Liver (tissue), 9 donors: Measurements from ENCODE around the gene TSGA10. TPM values are rescaled to one million over a fixed set of nuclear protein-coding genes. Genes with fewer than 3 reads are reported as not detected.

ENCODE experiments used
- DNase-seq: peaks from one replicate; pipeline ENCODE4 v3.0.0-alpha.2; 2017; ENCODE audit warnings: low spot score
- H3K27ac ChIP-seq, 2 donors: one replicate each; pipeline ENCODE4 v1.7.0; 2013; ENCODE audit warnings: inconsistent platforms in 2 of 2, low read length in 2 of 2, control low read depth in 1 of 2, low read depth in 1 of 2, mild to moderate bottlenecking in 1 of 2
- H3K27me3 ChIP-seq, 4 donors: one replicate each; pipeline versions ENCODE4 v1.6.1 to v1.7.0; 2013; ENCODE audit warnings: low read length in 3 of 4, inconsistent platforms in 1 of 4, mild to moderate bottlenecking in 1 of 4, moderate library complexity in 1 of 4; ENCODE audit not compliant: control insufficient read depth in 4 of 4, insufficient read depth in 4 of 4
- H3K36me3 ChIP-seq, 4 donors: one replicate each; pipeline versions ENCODE4 v1.6.1 to v1.7.0; 2013; ENCODE audit warnings: low read length in 3 of 4, mild to moderate bottlenecking in 3 of 4, low read depth in 1 of 4, moderate library complexity in 1 of 4; ENCODE audit not compliant: control insufficient read depth in 4 of 4, insufficient read depth in 3 of 4
- H3K4me1 ChIP-seq, 4 donors: one replicate each; pipeline versions ENCODE4 v1.6.1 to v1.7.0; 2013; ENCODE audit warnings: low read length in 3 of 4, mild to moderate bottlenecking in 3 of 4, moderate library complexity in 1 of 4; ENCODE audit not compliant: control insufficient read depth in 4 of 4, insufficient read depth in 4 of 4
- H3K4me3 ChIP-seq, 3 donors: one replicate each; pipeline versions ENCODE4 v1.6.1 to v1.7.0; 2013; ENCODE audit warnings: low read length in 3 of 3, control low read depth in 1 of 3, low read depth in 1 of 3, mild to moderate bottlenecking in 1 of 3
- H3K9ac ChIP-seq, 2 donors: one replicate each; pipeline ENCODE4 v1.7.0; 2013; ENCODE audit warnings: low read length in 2 of 2, mild to moderate bottlenecking in 2 of 2, moderate library complexity in 2 of 2, control low read depth in 1 of 2, low read depth in 1 of 2
- H3K9me3 ChIP-seq, 4 donors: one replicate each; pipeline versions ENCODE4 v1.6.1 to v1.7.0; 2013; ENCODE audit warnings: low read length in 3 of 4; ENCODE audit not compliant: control insufficient read depth in 4 of 4
- ATF3 ChIP-seq: IDR thresholded peaks from 2 replicates; pipeline ENCODE4 v1.6.1; 2016; ENCODE audit warnings: antibody characterized with exemption
- CTCF ChIP-seq: fragments of 150-350 bp; IDR thresholded peaks from 2 replicates; pipeline ENCODE4 v1.5.1; 2017; ENCODE audit warnings: improper control_type of control experiment, low read depth, low read length; ENCODE audit not compliant: missing input control
- EGR1 ChIP-seq, 2 donors: IDR thresholded peaks; 2 replicates each; pipeline ENCODE4 v1.6.1; 2016 to 2018; ENCODE audit warnings: antibody characterized with exemption in 2 of 2, low read depth in 2 of 2
- FOXA1 ChIP-seq: IDR thresholded peaks from 2 replicates; pipeline ENCODE4 v1.6.1; 2016; ENCODE audit warnings: antibody characterized with exemption
- FOXA2 ChIP-seq: IDR thresholded peaks from 2 replicates; pipeline ENCODE4 v1.6.1; 2016; ENCODE audit warnings: antibody characterized with exemption
- GABPA ChIP-seq, 2 donors: IDR thresholded peaks in 1 of 2; conservative IDR thresholded peaks in 1 of 2; 2 replicates each; pipeline ENCODE4 v1.6.1; 2016; ENCODE audit warnings: antibody characterized with exemption in 2 of 2, mild to moderate bottlenecking in 1 of 2, moderate library complexity in 1 of 2
- HNF4A ChIP-seq, 2 donors: conservative IDR thresholded peaks; 2 replicates each; pipeline ENCODE4 v1.6.1; 2016; ENCODE audit warnings: antibody characterized with exemption in 2 of 2, mild to moderate bottlenecking in 2 of 2
- NR2F2 ChIP-seq: IDR thresholded peaks from 2 replicates; pipeline ENCODE4 v1.6.1; 2016; ENCODE audit warnings: antibody characterized with exemption
- RAD21 ChIP-seq, 2 donors: IDR thresholded peaks; 2 replicates each; pipeline ENCODE4 v1.6.1; 2016; ENCODE audit warnings: antibody characterized with exemption in 2 of 2, mild to moderate bottlenecking in 2 of 2
- REST ChIP-seq: IDR thresholded peaks from 2 replicates; pipeline ENCODE4 v1.6.1; 2016; ENCODE audit warnings: antibody characterized with exemption, mild to moderate bottlenecking
- RXRA ChIP-seq, 2 donors: IDR thresholded peaks; 2 replicates each; pipeline ENCODE4 v1.6.1; 2017 to 2018; ENCODE audit warnings: antibody characterized with exemption in 2 of 2, mild to moderate bottlenecking in 1 of 2
- SP1 ChIP-seq: IDR thresholded peaks from 2 replicates; pipeline ENCODE4 v1.6.1; 2018; ENCODE audit warnings: antibody characterized with exemption, mild to moderate bottlenecking
- YY1 ChIP-seq: IDR thresholded peaks from 2 replicates; pipeline ENCODE4 v1.6.1; 2016; ENCODE audit warnings: antibody characterized with exemption, mild to moderate bottlenecking
- ZBTB33 ChIP-seq: IDR thresholded peaks from 2 replicates; pipeline ENCODE4 v1.6.1; 2016; ENCODE audit warnings: antibody characterized with exemption
- whole genome bisulfite sequencing: extraction: QIAGEN DNeasy Blood & Tissue Kit; methylation state at CpG from one replicate; pipeline ENCODE4 v1.1.7; 2013; 5-methylcytosine and 5-hydroxymethylcytosine counted together
- polyA plus RNA-seq, 2 donors: library from polyadenylated mRNA; stranded (reverse) in 1 of 2; unstranded in 1 of 2; fragments of 200-250 nt in 1 of 2; fragments of >200 nt in 1 of 2; fragmentation: Nextera tagmentation in 1 of 2; extraction: Ambion mirVana in 1 of 2; gene quantifications; one replicate each; pipeline versions ENCODE4 v1.2.1 to v1.2.3, GENCODE V29; 2013 to 2015
- total RNA-seq, 2 donors: library from RNA; depleted of rRNA; stranded (reverse); fragments of >200 nt; gene quantifications; one replicate each; pipeline ENCODE4 v1.2.3, GENCODE V29; 2014
- TF ChIP-seq, protein P1 (sequence below): IDR thresholded peaks from 2 replicates; pipeline ENCODE4 v1.6.1; 2016; ENCODE audit warnings: antibody characterized with exemption
- donor health status: healthy.
- donor health status: healthy.
- donor health status: healthy.
- donor health status: healthy.
- donor health status: healthy.

The TSGA10 gene
- total and polyA plus RNA-seq, 4 donors, result 0.93 to 4.4 (median 3.8) TPM

- TF ChIP-seq EGR1 (IDR thresholded peaks at IDR 0.05; ENCODE audit: low read depth in 2 of 2) (no peak), REST (no peak), RAD21 (IDR thresholded peaks at IDR 0.05) (no peak), HNF4A (conservative IDR thresholded peaks at IDR 0.05) (no peak)
- no peak overlapping the region for H3K9ac ChIP-seq
- peaks cover 0 to 2% (median 0%) of the 10 kb centered on the region in 4 donors for H3K36me3 ChIP-seq
- H3K27ac ChIP-seq, result no peak overlapping the region
- H3K4me1 ChIP-seq, result no peaks in the 10 kb centered on the region
- WGBS, result 69% methylated on average over 4 of the region's 4 CpGs
- H3K4me3 ChIP-seq, result no peak overlapping the region
- no peaks in the 10 kb centered on the region for H3K9me3 ChIP-seq
- no peak for DNase-seq
- H3K27me3 ChIP-seq, result no peaks in the 10 kb centered on the region
Measured at GRCh38 chr2:99112617-99113016, 42.1 kb downstream of the TSGA10 start.

DNA sequence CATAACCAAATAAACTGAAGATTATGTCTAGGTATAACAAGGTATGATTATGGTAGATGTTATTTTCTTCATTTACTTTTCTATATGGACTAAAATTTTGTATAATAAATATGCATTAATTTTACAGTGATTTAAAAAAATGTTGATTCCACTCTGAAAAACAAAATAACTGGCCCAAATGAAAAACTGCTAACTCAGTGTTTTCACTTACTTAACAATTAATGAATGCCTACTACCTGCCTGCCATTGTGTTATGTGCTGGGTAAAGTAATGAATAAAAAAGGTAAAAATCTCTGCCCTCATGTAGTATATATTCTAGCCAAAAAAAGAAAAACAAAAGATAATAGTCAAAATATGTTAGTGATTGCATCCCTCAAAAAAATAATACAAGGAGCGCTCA, 42.8 kb downstream of the TSGA10 start:
- TF ChIP-seq YY1, result no peak
- 95% methylated on average over 1 of the region's 1 CpG for WGBS
- Histone ChIP-seq H3K4me1 (no peaks in the 10 kb centered on the region), H3K9me3 (no peaks in the 10 kb centered on the region), H3K36me3 (peaks cover 0 to 2% (median 0%) of the 10 kb centered on the region in 4 donors), H3K27ac (no peak overlapping the region), H3K27me3 (no peaks in the 10 kb centered on the region), H3K4me3 (no peak overlapping the region), H3K9ac (no peak overlapping the region)
- DNase-seq, result no peak

- no peaks in the 10 kb centered on the region for H3K9me3 ChIP-seq
- H3K4me1 ChIP-seq, result no peaks in the 10 kb centered on the region
- no peak overlapping the region for H3K27ac ChIP-seq
- no peak for DNase-seq
- 86% methylated on average over 2 of the region's 2 CpGs for WGBS
- H3K36me3 ChIP-seq, result peaks cover 0 to 2% (median 0%) of the 10 kb centered on the region in 4 donors
- H3K9ac ChIP-seq, result no peak overlapping the region
- TF ChIP-seq ZBTB33, result no peak
- TF ChIP-seq NR2F2, result no peak
- no peak for TF ChIP-seq HNF4A (conservative IDR thresholded peaks at IDR 0.05)
- no peak for TF ChIP-seq RAD21 (IDR thresholded peaks at IDR 0.05)
- no peak for TF ChIP-seq FOXA1
- TF ChIP-seq EGR1 (IDR thresholded peaks at IDR 0.05; ENCODE audit: low read depth in 2 of 2), result no peak
- TF ChIP-seq FOXA2, result no peak
- no peak for TF ChIP-seq RXRA (IDR thresholded peaks at IDR 0.05)
- TF ChIP-seq ATF3, result no peak
- no peak for TF ChIP-seq GABPA (IDR thresholded peaks at IDR 0.05 in 1 of 2, conservative IDR thresholded peaks at IDR 0.05 in 1 of 2)
- TF ChIP-seq, protein P1, sequence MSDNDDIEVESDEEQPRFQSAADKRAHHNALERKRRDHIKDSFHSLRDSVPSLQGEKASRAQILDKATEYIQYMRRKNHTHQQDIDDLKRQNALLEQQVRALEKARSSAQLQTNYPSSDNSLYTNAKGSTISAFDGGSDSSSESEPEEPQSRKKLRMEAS, result no peak
- TF ChIP-seq SP1, result no peak
- no peak for TF ChIP-seq CTCF
- H3K27me3 ChIP-seq, result no peaks in the 10 kb centered on the region
- no peak overlapping the region for H3K4me3 ChIP-seq
Measured at GRCh38 chr2:99111236-99111635, 43.5 kb downstream of the TSGA10 start.
